HepG2 (cell line): ENCODE results near the gene ADGRB3. TPM values are rescaled to one million over a fixed set of nuclear protein-coding genes. Genes with fewer than 3 reads are reported as not detected.

Experiments used
- ATAC-seq: fragments of 200-7000 bp; cut with Tn5 transposase; 3 replicates; pipeline ENCODE4 v1.9.1; 2020; ENCODE audit warnings: mild to moderate bottlenecking, moderate library complexity
- BruUV-seq: library from RNA; stranded (reverse); fragments of 400-500 nt; replicated peaks from 2 replicates; lab custom pipeline; 2021; lab: Mats Ljungman, UMichigan
- CTCF ChIA-PET: fragments of 300-600 bp; formaldehyde crosslinking; extraction: SDS; loops from one replicate; lab custom pipeline; 2021; ENCODE audit warnings: low total read pairs, inconsistent platforms, low intra/inter-chr PET ratio; lab: Yijun Ruan, JAX
- POLR2A ChIA-PET: fragments of 350-600 bp; sonication (Branson Sonifier 250); formaldehyde crosslinking; loops from one replicate; lab custom pipeline; 2020; ENCODE audit warnings: antibody characterized with exemption, inconsistent platforms; lab: Yijun Ruan, JAX
- DNase-seq: peaks from one replicate; pipeline ENCODE4 v3.0.0-alpha.2; 2015; ENCODE audit warnings: low spot score
- FAIRE-seq: peaks from 3 replicates; lab custom pipeline; 2011; peaks lifted over from hg19 to GRCh38; lab: Jason Lieb, UNC
- H2AFZ ChIP-seq: one replicate; pipeline ENCODE4 v1.6.1; 2011; ENCODE audit warnings: low read length, inconsistent platforms
- H3K27ac ChIP-seq: fragments of 300-600 bp; 3 replicates; pipeline ENCODE4 v1.8.0; 2011; ENCODE audit warnings: mixed run types, mild to moderate bottlenecking, mixed read lengths, low read length, inconsistent platforms; ENCODE audit not compliant: insufficient read depth; ENCODE audit errors: extremely low read length
- H3K27me3 ChIP-seq, 2 experiments: fragments of 200-600 bp in 1 of 2; 2 replicates in 1 of 2; 3 replicates in 1 of 2; pipeline versions ENCODE4 v1.6.0 to v1.8.0; 2011; ENCODE audit warnings: low read length in 2 of 2, mild to moderate bottlenecking in 2 of 2, moderate library complexity in 2 of 2, inconsistent platforms in 1 of 2; ENCODE audit not compliant: insufficient read depth in 2 of 2, control insufficient read depth in 1 of 2
- H3K36me3 ChIP-seq, 2 experiments: fragments of 200-600 bp in 1 of 2; replicated peaks in 1 of 2; 2 replicates in 1 of 2; 3 replicates in 1 of 2; pipeline versions ENCODE4 v1.5.1 to v1.8.0; 2011; ENCODE audit warnings: low read length in 2 of 2, inconsistent platforms in 1 of 2; ENCODE audit not compliant: insufficient read depth in 2 of 2, control insufficient read depth in 1 of 2
- H3K4me1 ChIP-seq: 2 replicates; pipeline ENCODE4 v1.5.1; 2012; ENCODE audit warnings: low read length, inconsistent platforms; ENCODE audit not compliant: insufficient read depth
- H3K4me2 ChIP-seq: 2 replicates; pipeline ENCODE4 v1.6.0; 2011; ENCODE audit warnings: low read depth, low read length, inconsistent platforms
- H3K4me3 ChIP-seq, 3 experiments: fragments of 200-600 bp in 1 of 3; sonication (generic), shearing (Covaris generic) in 1 of 3; replicated peaks in 1 of 3; 2 replicates each; pipeline ENCODE4 v1.5.1; 2011 to 2016; ENCODE audit warnings: low read length in 3 of 3, inconsistent platforms in 2 of 3, low read depth in 2 of 3, mild to moderate bottlenecking in 2 of 3, control low read depth in 1 of 3, mixed read lengths in 1 of 3; ENCODE audit not compliant: insufficient read depth in 1 of 3
- H3K79me2 ChIP-seq: one replicate; pipeline ENCODE4 v1.6.1; 2011; ENCODE audit warnings: low read length, inconsistent platforms; ENCODE audit not compliant: insufficient read depth
- H3K9ac ChIP-seq: 2 replicates; pipeline ENCODE4 v1.6.0; 2011; ENCODE audit warnings: mild to moderate bottlenecking, low read depth, low read length, inconsistent platforms; ENCODE audit not compliant: insufficient read depth
- H3K9me3 ChIP-seq: 2 replicates; pipeline ENCODE4 v1.5.1; 2012; ENCODE audit warnings: mild to moderate bottlenecking, low read length
- H4K20me1 ChIP-seq: 2 replicates; pipeline ENCODE4 v1.6.0; 2011; ENCODE audit warnings: inconsistent platforms, mild to moderate bottlenecking, low read length, moderate library complexity; ENCODE audit not compliant: insufficient read depth
- CHD2 ChIP-seq: IDR thresholded peaks from 2 replicates; pipeline ENCODE4 v1.6.1; 2011; ENCODE audit warnings: low read depth, low read length, improper control_type of control experiment
- FOSL2 ChIP-seq: sonication (generic); formaldehyde crosslinking; IDR thresholded peaks from 2 replicates; pipeline ENCODE4 v1.4.0; 2020; ENCODE audit warnings: missing genetic modification reagents
- FOXA1 ChIP-seq, 2 experiments: fragments of 450-650 bp in 1 of 2; sonication (generic) in 1 of 2; formaldehyde crosslinking in 1 of 2; IDR thresholded peaks; 2 replicates each; pipeline versions ENCODE4 v1.4.0 to v1.6.1; 2016 to 2020; ENCODE audit warnings: missing genetic modification reagents in 1 of 2
- FOXJ3 ChIP-seq: sonication (generic); formaldehyde crosslinking; IDR thresholded peaks from 2 replicates; pipeline ENCODE4 v1.4.0; 2020; ENCODE audit warnings: missing genetic modification reagents, mild to moderate bottlenecking, borderline replicate concordance
- KAT2B ChIP-seq: fragments of 150-350 bp; IDR thresholded peaks from 2 replicates; pipeline ENCODE4 v1.6.1; 2014; ENCODE audit warnings: low read depth, low read length, borderline replicate concordance
- POLR2AphosphoS2 ChIP-seq: IDR thresholded peaks from 2 replicates; pipeline ENCODE4 v1.6.1; 2011; ENCODE audit warnings: low read depth, low read length, improper control_type of control experiment
- ZNF44 ChIP-seq: sonication (generic); formaldehyde crosslinking; IDR thresholded peaks from 2 replicates; pipeline ENCODE4 v1.5.1; 2020; ENCODE audit warnings: mild to moderate bottlenecking, missing genetic modification reagents
- ZNF577 ChIP-seq: sonication (generic); formaldehyde crosslinking; IDR thresholded peaks from 2 replicates; pipeline ENCODE4 v1.4.0; 2020; ENCODE audit warnings: mild to moderate bottlenecking, low read depth, missing genetic modification reagents, borderline replicate concordance
- ZNF615 ChIP-seq: sonication (generic); formaldehyde crosslinking; IDR thresholded peaks from 2 replicates; pipeline ENCODE4 v1.5.0; 2020; ENCODE audit warnings: mild to moderate bottlenecking, missing genetic modification reagents, borderline replicate concordance
- ZSCAN25 ChIP-seq: sonication (generic); formaldehyde crosslinking; IDR thresholded peaks from 2 replicates; pipeline ENCODE4 v1.8.0; 2022; ENCODE audit warnings: mild to moderate bottlenecking, missing genetic modification reagents
- WGBS: methylation state at CpG from one replicate; pipeline ENCODE4 v1.1.6; 2017; ENCODE audit warnings: low lambda C conversion rate; 5-methylcytosine and 5-hydroxymethylcytosine counted together
- in situ Hi-C: cut with HindIII; loops from 2 replicates; pipeline ENCODE4 v1.10.0; 2017; ENCODE audit warnings: low pct_unique_long_range_greater_than_20kb; ENCODE audit not compliant: extremely low pct_ligation_motif_present
- intact Hi-C: fragments of 100-400 bp; cut with micrococcal nuclease; formaldehyde crosslinking; loops from one replicate; pipeline ENCODE4 v1.10.0; 2022; ENCODE audit not compliant: unreplicated experiment
- polyA plus RNA-seq, 8 experiments: library from polyadenylated mRNA; depleted of rRNA in 3 of 8; stranded (reverse) in 7 of 8; unstranded in 1 of 8; fragments of >200 nt; fragmentation: Illumina TruSeq in 4 of 8; extraction: Trizol in 4 of 8; gene quantifications; 2 replicates each; pipeline versions ENCODE4 v1.2.1 to v1.2.3, GENCODE V29; 2011 to 2016; ENCODE audit warnings: low read depth in 4 of 8, missing spikeins in 1 of 8, mixed read lengths in 1 of 8; ENCODE audit not compliant: insufficient read depth in 1 of 8
- total RNA-seq, 5 experiments: library from RNA; depleted of rRNA; stranded (reverse); fragments of >200 nt; fragmentation: Illumina TruSeq; extraction: Trizol; gene quantifications; 2 replicates each; pipeline ENCODE4 v1.2.3, GENCODE V29; 2016; ENCODE audit warnings: low read depth in 1 of 5
- TF ChIP-seq, protein P1 (sequence below): IDR thresholded peaks from 2 replicates; pipeline ENCODE4 v1.4.0; 2020; ENCODE audit warnings: mild to moderate bottlenecking, missing genetic modification reagents
- TF ChIP-seq, protein P2 (sequence below): sonication (generic); formaldehyde crosslinking; IDR thresholded peaks from 2 replicates; pipeline ENCODE4 v1.4.0; 2020; ENCODE audit warnings: missing genetic modification reagents

Gene ADGRB3
- total and polyA plus RNA-seq, 2 of the 13 experiments (the other 11 are each of a cell fraction or from before 2014, with no cell fraction given) = not detected

DNA sequence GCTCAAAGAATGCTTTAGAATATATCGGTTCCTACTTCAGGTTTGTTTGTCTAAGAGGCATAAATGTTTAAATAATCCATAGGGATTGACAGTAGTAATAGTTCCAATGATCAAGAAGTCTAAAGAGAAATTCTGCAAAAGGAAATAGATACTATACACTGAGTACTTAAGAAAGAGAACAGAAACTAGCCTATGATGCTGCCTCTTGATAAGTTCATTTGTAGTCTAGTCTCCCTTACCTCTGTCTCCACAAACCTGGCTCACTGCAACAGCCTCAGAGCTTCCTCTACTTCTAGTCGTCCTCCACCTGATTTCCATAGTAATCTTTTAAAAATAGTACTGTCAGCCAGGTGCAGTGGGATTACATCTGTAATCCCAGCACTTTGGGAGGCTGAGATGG, 650.0 kb downstream of the ADGRB3 start:
- no peak overlapping the region for H3K27ac ChIP-seq
- 4% methylated on average over 2 of the region's 2 CpGs for WGBS
- ATAC-seq (no peak), DNase-seq (no peak), FAIRE-seq (no peak)
- intact Hi-C loops (no loop called here), in situ Hi-C loops (no loop called here)
- H3K4me1 ChIP-seq = no peaks in the 10 kb centered on the region
- no peak overlapping the region for H2AFZ ChIP-seq
- POLR2A ChIA-PET = no interaction called here
- no peak overlapping the region for H3K9ac ChIP-seq
- H3K27me3 ChIP-seq = no peaks in the 10 kb centered on the region
- TF ChIP-seq ZNF615 (CRISPR knock-in tag) = no peak
- TF ChIP-seq FOSL2 (CRISPR knock-in tag) = no peak
- TF ChIP-seq ZNF577 (CRISPR knock-in tag) = no peak
- no peak for TF ChIP-seq CHD2
- no peak for TF ChIP-seq KAT2B
- TF ChIP-seq POLR2AphosphoS2 = no peak
- TF ChIP-seq ZNF44 (CRISPR knock-in tag) = no peak
- TF ChIP-seq FOXJ3 (CRISPR knock-in tag) = no peak
- TF ChIP-seq, protein P1, sequence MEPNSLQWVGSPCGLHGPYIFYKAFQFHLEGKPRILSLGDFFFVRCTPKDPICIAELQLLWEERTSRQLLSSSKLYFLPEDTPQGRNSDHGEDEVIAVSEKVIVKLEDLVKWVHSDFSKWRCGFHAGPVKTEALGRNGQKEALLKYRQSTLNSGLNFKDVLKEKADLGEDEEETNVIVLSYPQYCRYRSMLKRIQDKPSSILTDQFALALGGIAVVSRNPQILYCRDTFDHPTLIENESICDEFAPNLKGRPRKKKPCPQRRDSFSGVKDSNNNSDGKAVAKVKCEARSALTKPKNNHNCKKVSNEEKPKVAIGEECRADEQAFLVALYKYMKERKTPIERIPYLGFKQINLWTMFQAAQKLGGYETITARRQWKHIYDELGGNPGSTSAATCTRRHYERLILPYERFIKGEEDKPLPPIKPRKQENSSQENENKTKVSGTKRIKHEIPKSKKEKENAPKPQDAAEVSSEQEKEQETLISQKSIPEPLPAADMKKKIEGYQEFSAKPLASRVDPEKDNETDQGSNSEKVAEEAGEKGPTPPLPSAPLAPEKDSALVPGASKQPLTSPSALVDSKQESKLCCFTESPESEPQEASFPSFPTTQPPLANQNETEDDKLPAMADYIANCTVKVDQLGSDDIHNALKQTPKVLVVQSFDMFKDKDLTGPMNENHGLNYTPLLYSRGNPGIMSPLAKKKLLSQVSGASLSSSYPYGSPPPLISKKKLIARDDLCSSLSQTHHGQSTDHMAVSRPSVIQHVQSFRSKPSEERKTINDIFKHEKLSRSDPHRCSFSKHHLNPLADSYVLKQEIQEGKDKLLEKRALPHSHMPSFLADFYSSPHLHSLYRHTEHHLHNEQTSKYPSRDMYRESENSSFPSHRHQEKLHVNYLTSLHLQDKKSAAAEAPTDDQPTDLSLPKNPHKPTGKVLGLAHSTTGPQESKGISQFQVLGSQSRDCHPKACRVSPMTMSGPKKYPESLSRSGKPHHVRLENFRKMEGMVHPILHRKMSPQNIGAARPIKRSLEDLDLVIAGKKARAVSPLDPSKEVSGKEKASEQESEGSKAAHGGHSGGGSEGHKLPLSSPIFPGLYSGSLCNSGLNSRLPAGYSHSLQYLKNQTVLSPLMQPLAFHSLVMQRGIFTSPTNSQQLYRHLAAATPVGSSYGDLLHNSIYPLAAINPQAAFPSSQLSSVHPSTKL (CRISPR knock-in tag) = no peak
- no peak for TF ChIP-seq ZSCAN25 (CRISPR knock-in tag)
- no peak for TF ChIP-seq FOXA1 (IDR thresholded peaks at IDR 0.05)
- no peak for TF ChIP-seq FOXA1 (CRISPR knock-in tag; IDR thresholded peaks at IDR 0.05)
- TF ChIP-seq, protein P2, sequence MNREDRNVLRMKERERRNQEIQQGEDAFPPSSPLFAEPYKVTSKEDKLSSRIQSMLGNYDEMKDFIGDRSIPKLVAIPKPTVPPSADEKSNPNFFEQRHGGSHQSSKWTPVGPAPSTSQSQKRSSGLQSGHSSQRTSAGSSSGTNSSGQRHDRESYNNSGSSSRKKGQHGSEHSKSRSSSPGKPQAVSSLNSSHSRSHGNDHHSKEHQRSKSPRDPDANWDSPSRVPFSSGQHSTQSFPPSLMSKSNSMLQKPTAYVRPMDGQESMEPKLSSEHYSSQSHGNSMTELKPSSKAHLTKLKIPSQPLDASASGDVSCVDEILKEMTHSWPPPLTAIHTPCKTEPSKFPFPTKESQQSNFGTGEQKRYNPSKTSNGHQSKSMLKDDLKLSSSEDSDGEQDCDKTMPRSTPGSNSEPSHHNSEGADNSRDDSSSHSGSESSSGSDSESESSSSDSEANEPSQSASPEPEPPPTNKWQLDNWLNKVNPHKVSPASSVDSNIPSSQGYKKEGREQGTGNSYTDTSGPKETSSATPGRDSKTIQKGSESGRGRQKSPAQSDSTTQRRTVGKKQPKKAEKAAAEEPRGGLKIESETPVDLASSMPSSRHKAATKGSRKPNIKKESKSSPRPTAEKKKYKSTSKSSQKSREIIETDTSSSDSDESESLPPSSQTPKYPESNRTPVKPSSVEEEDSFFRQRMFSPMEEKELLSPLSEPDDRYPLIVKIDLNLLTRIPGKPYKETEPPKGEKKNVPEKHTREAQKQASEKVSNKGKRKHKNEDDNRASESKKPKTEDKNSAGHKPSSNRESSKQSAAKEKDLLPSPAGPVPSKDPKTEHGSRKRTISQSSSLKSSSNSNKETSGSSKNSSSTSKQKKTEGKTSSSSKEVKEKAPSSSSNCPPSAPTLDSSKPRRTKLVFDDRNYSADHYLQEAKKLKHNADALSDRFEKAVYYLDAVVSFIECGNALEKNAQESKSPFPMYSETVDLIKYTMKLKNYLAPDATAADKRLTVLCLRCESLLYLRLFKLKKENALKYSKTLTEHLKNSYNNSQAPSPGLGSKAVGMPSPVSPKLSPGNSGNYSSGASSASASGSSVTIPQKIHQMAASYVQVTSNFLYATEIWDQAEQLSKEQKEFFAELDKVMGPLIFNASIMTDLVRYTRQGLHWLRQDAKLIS (CRISPR knock-in tag) = no peak
- no peaks in the 10 kb centered on the region for H3K79me2 ChIP-seq
- no peaks in the 10 kb centered on the region for H3K9me3 ChIP-seq
- no peaks in the 10 kb centered on the region for H4K20me1 ChIP-seq
- H3K36me3 ChIP-seq = no peaks in the 10 kb centered on the region
- H3K4me2 ChIP-seq = no peak overlapping the region
- no peak overlapping the region for H3K4me3 ChIP-seq
- CTCF ChIA-PET = no interaction called here
- BruUV-seq = no TSS peak
